HepG2 (cell line): ENCODE measurements around the gene RNU5B-1. TPM values are rescaled to one million over a fixed set of nuclear protein-coding genes. Genes with fewer than 3 reads are reported as not detected.

Experiments
- ATRX ChIP-seq: sonication (generic); formaldehyde crosslinking; IDR thresholded peaks from 2 replicates; pipeline ENCODE4 v1.4.0; 2020; ENCODE audit warnings: missing genetic modification reagents, borderline replicate concordance
- EED ChIP-seq: sonication (generic); formaldehyde crosslinking; IDR thresholded peaks from 2 replicates; pipeline ENCODE4 v1.5.0; 2020; ENCODE audit warnings: mild to moderate bottlenecking, missing genetic modification reagents
- ETS1 ChIP-seq: sonication (generic); formaldehyde crosslinking; IDR thresholded peaks from 2 replicates; pipeline ENCODE4 v1.4.0; 2020; ENCODE audit warnings: missing genetic modification reagents
- GTF2F1 ChIP-seq: fragments of 150-350 bp; IDR thresholded peaks from 2 replicates; pipeline ENCODE4 v1.6.1; 2014; ENCODE audit warnings: low read length
- HNRNPLL ChIP-seq: fragments of 200-400 bp; formaldehyde crosslinking; IDR thresholded peaks from 2 replicates; pipeline ENCODE4 v1.6.1; 2017; ENCODE audit warnings: mild to moderate bottlenecking, low read depth, low read length; ENCODE audit not compliant: poor library complexity, severe bottlenecking
- KLF16 ChIP-seq, 2 experiments: sonication (generic) in 1 of 2; formaldehyde crosslinking in 1 of 2; IDR thresholded peaks; 2 replicates each; pipeline versions ENCODE4 v1.6.1 to v1.8.0; 2016 to 2023; ENCODE audit warnings: missing genetic modification reagents in 2 of 2, missing compliant biosample characterization in 1 of 2
- MED8 ChIP-seq: sonication (generic); formaldehyde crosslinking; IDR thresholded peaks from 2 replicates; pipeline ENCODE4 v1.8.1; 2023; ENCODE audit warnings: mild to moderate bottlenecking, missing genetic modification reagents; ENCODE audit not compliant: insufficient replicate concordance
- NFKBIZ ChIP-seq: IDR thresholded peaks from 2 replicates; pipeline ENCODE4 v1.6.1; 2018; ENCODE audit warnings: missing genetic modification reagents, missing compliant biosample characterization
- PRDM4 ChIP-seq: sonication (generic); formaldehyde crosslinking; IDR thresholded peaks from 2 replicates; pipeline ENCODE4 v1.9.0; 2021; ENCODE audit warnings: missing genetic modification reagents, borderline replicate concordance
- RFXAP ChIP-seq: sonication (generic); formaldehyde crosslinking; IDR thresholded peaks from 2 replicates; pipeline ENCODE4 v1.4.0; 2020; ENCODE audit warnings: missing genetic modification reagents, borderline replicate concordance
- SUZ12 ChIP-seq: fragments of 150-350 bp; IDR thresholded peaks from 2 replicates; pipeline ENCODE4 v1.6.1; 2014; ENCODE audit warnings: low read depth, low read length
- TBX2 ChIP-seq: sonication (generic); formaldehyde crosslinking; IDR thresholded peaks from 2 replicates; pipeline ENCODE4 v1.5.0; 2020; ENCODE audit warnings: missing genetic modification reagents, mild to moderate bottlenecking, borderline replicate concordance
- ZMYM4 ChIP-seq: sonication (generic); formaldehyde crosslinking; IDR thresholded peaks from 2 replicates; pipeline ENCODE4 v1.8.1; 2023; ENCODE audit warnings: mild to moderate bottlenecking, missing genetic modification reagents
- ZNF230 ChIP-seq: sonication (generic); formaldehyde crosslinking; IDR thresholded peaks from 2 replicates; pipeline ENCODE4 v1.4.0; 2020; ENCODE audit warnings: mild to moderate bottlenecking, missing genetic modification reagents
- ZNF597 ChIP-seq: sonication (generic); formaldehyde crosslinking; IDR thresholded peaks from 2 replicates; pipeline ENCODE4 v1.5.0; 2020; ENCODE audit warnings: missing genetic modification reagents
- ZNF761 ChIP-seq: sonication (generic); formaldehyde crosslinking; conservative IDR thresholded peaks from 2 replicates; pipeline ENCODE4 v1.4.0; 2020; ENCODE audit warnings: mild to moderate bottlenecking, missing genetic modification reagents
- ZNF780A ChIP-seq: sonication (generic); formaldehyde crosslinking; IDR thresholded peaks from 2 replicates; pipeline ENCODE4 v1.8.0; 2022; ENCODE audit warnings: mild to moderate bottlenecking, missing genetic modification reagents, moderate library complexity
- ZSCAN9 ChIP-seq: IDR thresholded peaks from 2 replicates; pipeline ENCODE4 v1.6.1; 2016; ENCODE audit warnings: borderline replicate concordance
- polyA plus RNA-seq, 8 experiments: library from polyadenylated mRNA; depleted of rRNA in 3 of 8; stranded (reverse) in 7 of 8; unstranded in 1 of 8; fragments of >200 nt; fragmentation: Illumina TruSeq in 4 of 8; extraction: Trizol in 4 of 8; gene quantifications; 2 replicates each; pipeline versions ENCODE4 v1.2.1 to v1.2.3, GENCODE V29; 2011 to 2016; ENCODE audit warnings: low read depth in 4 of 8, missing spikeins in 1 of 8, mixed read lengths in 1 of 8; ENCODE audit not compliant: insufficient read depth in 1 of 8
- total RNA-seq, 5 experiments: library from RNA; depleted of rRNA; stranded (reverse); fragments of >200 nt; fragmentation: Illumina TruSeq; extraction: Trizol; gene quantifications; 2 replicates each; pipeline ENCODE4 v1.2.3, GENCODE V29; 2016; ENCODE audit warnings: low read depth in 1 of 5
- TF ChIP-seq, protein P1 (sequence below): sonication (generic); formaldehyde crosslinking; IDR thresholded peaks from 2 replicates; pipeline ENCODE4 v1.5.1; 2020; ENCODE audit warnings: mild to moderate bottlenecking, missing genetic modification reagents, borderline replicate concordance

RNU5B-1 gene
- total and polyA plus RNA-seq, 2 of the 13 experiments (the other 11 are each of a cell fraction or from before 2014, with no cell fraction given): 1,646 TPM; not detected in 1

GRCh38 chr15:65286069-65286703 lies 18.3 kb upstream of the RNU5B-1 start (continued):
- no peak for TF ChIP-seq ZNF597 (CRISPR knock-in tag)
- no peak for TF ChIP-seq GTF2F1
- no peak for TF ChIP-seq HNRNPLL
- no peak for TF ChIP-seq NFKBIZ (CRISPR knock-in tag)
- TF ChIP-seq ZNF230 (CRISPR knock-in tag): peak; percentile 97
- TF ChIP-seq SUZ12: no peak
- TF ChIP-seq ZNF780A (CRISPR knock-in tag): no peak
- peak; percentile 67; the same call in 1 of the 2 replicates for TF ChIP-seq ZNF761 (CRISPR knock-in tag)
- no peak for TF ChIP-seq ATRX (CRISPR knock-in tag)
- TF ChIP-seq MED8 (CRISPR knock-in tag): peak; percentile 59
- peak in 1 of 2 experiments; percentile 42; a peak in 1 of 4 replicates for TF ChIP-seq KLF16 (CRISPR knock-in tag; IDR thresholded peaks at IDR 0.05)
- TF ChIP-seq, protein P1, sequence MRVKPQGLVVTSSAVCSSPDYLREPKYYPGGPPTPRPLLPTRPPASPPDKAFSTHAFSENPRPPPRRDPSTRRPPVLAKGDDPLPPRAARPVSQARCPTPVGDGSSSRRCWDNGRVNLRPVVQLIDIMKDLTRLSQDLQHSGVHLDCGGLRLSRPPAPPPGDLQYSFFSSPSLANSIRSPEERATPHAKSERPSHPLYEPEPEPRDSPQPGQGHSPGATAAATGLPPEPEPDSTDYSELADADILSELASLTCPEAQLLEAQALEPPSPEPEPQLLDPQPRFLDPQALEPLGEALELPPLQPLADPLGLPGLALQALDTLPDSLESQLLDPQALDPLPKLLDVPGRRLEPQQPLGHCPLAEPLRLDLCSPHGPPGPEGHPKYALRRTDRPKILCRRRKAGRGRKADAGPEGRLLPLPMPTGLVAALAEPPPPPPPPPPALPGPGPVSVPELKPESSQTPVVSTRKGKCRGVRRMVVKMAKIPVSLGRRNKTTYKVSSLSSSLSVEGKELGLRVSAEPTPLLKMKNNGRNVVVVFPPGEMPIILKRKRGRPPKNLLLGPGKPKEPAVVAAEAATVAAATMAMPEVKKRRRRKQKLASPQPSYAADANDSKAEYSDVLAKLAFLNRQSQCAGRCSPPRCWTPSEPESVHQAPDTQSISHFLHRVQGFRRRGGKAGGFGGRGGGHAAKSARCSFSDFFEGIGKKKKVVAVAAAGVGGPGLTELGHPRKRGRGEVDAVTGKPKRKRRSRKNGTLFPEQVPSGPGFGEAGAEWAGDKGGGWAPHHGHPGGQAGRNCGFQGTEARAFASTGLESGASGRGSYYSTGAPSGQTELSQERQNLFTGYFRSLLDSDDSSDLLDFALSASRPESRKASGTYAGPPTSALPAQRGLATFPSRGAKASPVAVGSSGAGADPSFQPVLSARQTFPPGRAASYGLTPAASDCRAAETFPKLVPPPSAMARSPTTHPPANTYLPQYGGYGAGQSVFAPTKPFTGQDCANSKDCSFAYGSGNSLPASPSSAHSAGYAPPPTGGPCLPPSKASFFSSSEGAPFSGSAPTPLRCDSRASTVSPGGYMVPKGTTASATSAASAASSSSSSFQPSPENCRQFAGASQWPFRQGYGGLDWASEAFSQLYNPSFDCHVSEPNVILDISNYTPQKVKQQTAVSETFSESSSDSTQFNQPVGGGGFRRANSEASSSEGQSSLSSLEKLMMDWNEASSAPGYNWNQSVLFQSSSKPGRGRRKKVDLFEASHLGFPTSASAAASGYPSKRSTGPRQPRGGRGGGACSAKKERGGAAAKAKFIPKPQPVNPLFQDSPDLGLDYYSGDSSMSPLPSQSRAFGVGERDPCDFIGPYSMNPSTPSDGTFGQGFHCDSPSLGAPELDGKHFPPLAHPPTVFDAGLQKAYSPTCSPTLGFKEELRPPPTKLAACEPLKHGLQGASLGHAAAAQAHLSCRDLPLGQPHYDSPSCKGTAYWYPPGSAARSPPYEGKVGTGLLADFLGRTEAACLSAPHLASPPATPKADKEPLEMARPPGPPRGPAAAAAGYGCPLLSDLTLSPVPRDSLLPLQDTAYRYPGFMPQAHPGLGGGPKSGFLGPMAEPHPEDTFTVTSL (CRISPR knock-in tag): 0 out of 2 replicates have a peak, but pooled peaks have one; percentile 20
- TF ChIP-seq RFXAP (CRISPR knock-in tag): peak; percentile 56; the same call in 1 of the 2 replicates
- TF ChIP-seq ZMYM4 (CRISPR knock-in tag): peak; percentile 16
- TF ChIP-seq ZSCAN9 (CRISPR knock-in tag): no peak
- TF ChIP-seq PRDM4 (CRISPR knock-in tag): no peak
- TF ChIP-seq EED (CRISPR knock-in tag): no peak
- peak; percentile 68 for TF ChIP-seq TBX2 (CRISPR knock-in tag)
- TF ChIP-seq ETS1 (CRISPR knock-in tag): no peak
